GM12878 (cell line): Measurements from ENCODE around the gene HIP1. TPM values are rescaled to one million over a fixed set of nuclear protein-coding genes. Genes with fewer than 3 reads are reported as not detected.

ENCODE experiments used
- ATAC-seq: fragments of 200-7000 bp; cut with Tn5 transposase; 3 replicates; pipeline ENCODE4 v1.9.1; 2020; ENCODE audit warnings: mild to moderate bottlenecking, moderate library complexity
- BruUV-seq: library from RNA; stranded (reverse); fragments of 400-500 nt; replicated peaks from 2 replicates; lab custom pipeline; 2021; lab: Mats Ljungman, UMichigan
- CTCF ChIA-PET: fragments of 300-600 bp; sonication (Branson Sonifier 250); formaldehyde crosslinking; extraction: SDS; loops from one replicate; lab custom pipeline; 2021; ENCODE audit warnings: inconsistent platforms; lab: Yijun Ruan, JAX
- POLR2A ChIA-PET: fragments of 350-600 bp; formaldehyde crosslinking; extraction: SDS; loops from one replicate; lab custom pipeline; 2021; ENCODE audit warnings: inconsistent platforms; lab: Charles Lee
- RAD21 ChIA-PET: fragments of 300-600 bp; sonication (Branson Sonifier 250); formaldehyde crosslinking; loops from one replicate; lab custom pipeline; 2023; ENCODE audit warnings: antibody characterized with exemption; ENCODE audit not compliant: unreplicated experiment; lab: Charles Lee
- SMC1A ChIA-PET: fragments of 300-600 bp; sonication (Branson Sonifier 250); formaldehyde crosslinking; loops from one replicate; lab custom pipeline; 2023; ENCODE audit not compliant: unreplicated experiment, uncharacterized antibody; lab: Charles Lee
- DNase-seq: peaks from one replicate; pipeline ENCODE4 v3.0.0-alpha.2; 2011; ENCODE audit warnings: low read depth, low spot score
- FAIRE-seq: peaks from 3 replicates; lab custom pipeline; 2011; peaks lifted over from hg19 to GRCh38; lab: Jason Lieb, UNC
- H2AFZ ChIP-seq: 2 replicates; pipeline ENCODE4 v1.6.0; 2011; ENCODE audit warnings: low read depth, low read length, control low read depth; ENCODE audit not compliant: control insufficient read depth
- H3K27ac ChIP-seq: 2 replicates; pipeline ENCODE4 v1.5.1; 2011; ENCODE audit warnings: control low read depth; ENCODE audit not compliant: control insufficient read depth, insufficient read depth
- H3K27me3 ChIP-seq, 2 experiments: replicated peaks in 1 of 2; 2 replicates each; pipeline versions ENCODE4 v1.6.0 to v1.6.1; 2011; ENCODE audit warnings: low read length in 1 of 2; ENCODE audit not compliant: control insufficient read depth in 2 of 2, insufficient read depth in 2 of 2
- H3K36me3 ChIP-seq, 2 experiments: 2 replicates each; pipeline ENCODE4 v1.5.1; 2011; ENCODE audit warnings: low read length in 1 of 2; ENCODE audit not compliant: control insufficient read depth in 2 of 2, insufficient read depth in 2 of 2
- H3K4me1 ChIP-seq: 2 replicates; pipeline ENCODE4 v1.6.1; 2011; ENCODE audit warnings: mild to moderate bottlenecking, low read length, moderate library complexity, mixed read lengths; ENCODE audit not compliant: control insufficient read depth, insufficient read depth
- H3K4me2 ChIP-seq: 2 replicates; pipeline ENCODE4 v1.6.0; 2011; ENCODE audit warnings: control low read depth; ENCODE audit not compliant: control insufficient read depth, insufficient read depth
- H3K4me3 ChIP-seq: fragments of 200-600 bp; sonication (generic); 2 replicates; pipeline ENCODE4 v1.5.1; 2016
- H3K79me2 ChIP-seq: 2 replicates; pipeline ENCODE4 v1.6.0; 2011; ENCODE audit warnings: low read length; ENCODE audit not compliant: control insufficient read depth, insufficient read depth
- H3K9ac ChIP-seq: 2 replicates; pipeline ENCODE4 v1.8.0; 2011; ENCODE audit warnings: low read length, control low read depth, mixed read lengths; ENCODE audit not compliant: control insufficient read depth, insufficient read depth
- H3K9me3 ChIP-seq: replicated peaks from 3 replicates; pipeline ENCODE4 v1.5.1; 2011; ENCODE audit warnings: mild to moderate bottlenecking, low read length; ENCODE audit not compliant: control insufficient read depth, insufficient read depth
- H4K20me1 ChIP-seq: 2 replicates; pipeline ENCODE4 v1.6.0; 2011; ENCODE audit not compliant: control insufficient read depth, insufficient read depth
- ATF2 ChIP-seq: IDR thresholded peaks from 2 replicates; pipeline ENCODE4 v1.6.1; 2012; ENCODE audit warnings: low read length, inconsistent platforms
- CBX5 ChIP-seq: sonication (generic); IDR thresholded peaks from 2 replicates; pipeline ENCODE4 v1.6.1; 2016; ENCODE audit warnings: low read depth, moderate library complexity, mild to moderate bottlenecking, inconsistent platforms
- CREB1 ChIP-seq: IDR thresholded peaks from 2 replicates; pipeline ENCODE4 v1.6.1; 2012; ENCODE audit warnings: low read depth, mild to moderate bottlenecking, inconsistent platforms
- DPF2 ChIP-seq: fragments of 450-650 bp; IDR thresholded peaks from 2 replicates; pipeline ENCODE4 v1.6.1; 2017; ENCODE audit warnings: mild to moderate bottlenecking
- ESRRA ChIP-seq: IDR thresholded peaks from 2 replicates; pipeline ENCODE4 v1.6.1; 2012; ENCODE audit warnings: mild to moderate bottlenecking, low read length, improper control_type of control experiment
- ETV6 ChIP-seq, 2 experiments: fragments of 450-650 bp in 1 of 2; IDR thresholded peaks in 1 of 2; conservative IDR thresholded peaks in 1 of 2; 2 replicates each; pipeline ENCODE4 v1.6.1; 2014; ENCODE audit warnings: antibody characterized with exemption in 1 of 2, borderline replicate concordance in 1 of 2, low read depth in 1 of 2, mild to moderate bottlenecking in 1 of 2, moderate library complexity in 1 of 2
- JUNB ChIP-seq: IDR thresholded peaks from 2 replicates; pipeline ENCODE4 v1.6.1; 2016; ENCODE audit warnings: antibody characterized with exemption, mild to moderate bottlenecking
- MEF2A ChIP-seq: IDR thresholded peaks from 2 replicates; pipeline ENCODE4 v1.6.1; 2011; ENCODE audit warnings: low read depth, mild to moderate bottlenecking, low read length, moderate library complexity; ENCODE audit not compliant: insufficient read depth
- MLLT1 ChIP-seq: fragments of 450-650 bp; IDR thresholded peaks from 2 replicates; pipeline ENCODE4 v1.6.1; 2016; ENCODE audit warnings: mild to moderate bottlenecking
- MTA3 ChIP-seq: IDR thresholded peaks from 2 replicates; pipeline ENCODE4 v1.6.1; 2012; ENCODE audit warnings: low read length, inconsistent platforms, borderline replicate concordance
- NR2F1 ChIP-seq: fragments of 450-650 bp; conservative IDR thresholded peaks from 2 replicates; pipeline ENCODE4 v1.6.1; 2017; ENCODE audit warnings: mild to moderate bottlenecking
- RUNX3 ChIP-seq: IDR thresholded peaks from 2 replicates; pipeline ENCODE4 v1.6.1; 2012; ENCODE audit warnings: low read length, inconsistent platforms
- SP1 ChIP-seq: IDR thresholded peaks from one replicate; pipeline ENCODE4 v1.6.1; 2011; ENCODE audit warnings: low read depth, low read length
- SRF ChIP-seq, 2 experiments: IDR thresholded peaks; 2 replicates each; pipeline ENCODE4 v1.6.1; 2011; ENCODE audit warnings: low read depth in 2 of 2, low read length in 2 of 2, mild to moderate bottlenecking in 1 of 2, moderate library complexity in 1 of 2
- STAT3 ChIP-seq: IDR thresholded peaks from 2 replicates; pipeline ENCODE4 v1.6.1; 2011; ENCODE audit warnings: low read depth, low read length, improper control_type of control experiment
- ZNF217 ChIP-seq: fragments of 450-650 bp; IDR thresholded peaks from 2 replicates; pipeline ENCODE4 v1.6.1; 2017; ENCODE audit warnings: antibody characterized with exemption, mild to moderate bottlenecking
- ZNF687 ChIP-seq: fragments of 450-650 bp; IDR thresholded peaks from 2 replicates; pipeline ENCODE4 v1.6.1; 2017; ENCODE audit warnings: mild to moderate bottlenecking, moderate library complexity
- WGBS: methylation state at CpG from one replicate; pipeline ENCODE4 v1.1.6; 2016; ENCODE audit warnings: low lambda C conversion rate; ENCODE audit not compliant: insufficient replicate concordance, insufficient coverage; ENCODE audit errors: missing lambda C conversion rate; 5-methylcytosine and 5-hydroxymethylcytosine counted together
- in situ Hi-C: fragments of 300-500 bp; cut with MboI; formaldehyde crosslinking; loops from 9 replicates; pipeline ENCODE4 v1.14.3; 2018; ENCODE audit warnings: mixed read lengths
- intact Hi-C: fragments of 100-400 bp; cut with micrococcal nuclease; formaldehyde crosslinking; loops from one replicate; pipeline ENCODE4 v1.14.2; 2022; ENCODE audit not compliant: unreplicated experiment
- polyA plus RNA-seq, 11 experiments: library from polyadenylated mRNA; depleted of rRNA in 4 of 11; unstranded in 6 of 11; stranded (reverse) in 5 of 11; fragments of >200 nt; fragmentation: Nextera tagmentation in 4 of 11; fragmentation: Illumina TruSeq in 1 of 11; extraction: Ambion mirVana in 4 of 11; extraction: Trizol in 1 of 11; gene quantifications; 1 replicate in 1 of 11; 2 replicates in 10 of 11; pipeline versions ENCODE4 v1.2.1 to v1.2.3, GENCODE V29; 2011 to 2016; ENCODE audit warnings: inconsistent platforms in 2 of 11, missing spikeins in 2 of 11, low read depth in 1 of 11
- total RNA-seq, 4 experiments: library from RNA; depleted of rRNA in 3 of 4; stranded (reverse); fragments of >200 nt in 3 of 4; fragmentation: Illumina TruSeq in 1 of 4; extraction: Trizol in 1 of 4; gene quantifications; 2 replicates each; pipeline versions ENCODE4 v1.2.1 to v1.2.3, GENCODE V29; 2013 to 2021

The HIP1 gene
- total and polyA plus RNA-seq, 10 of the 15 experiments (the other 5 are each of a cell fraction or from before 2014, with no cell fraction given) = 1.2 to 9.7 (median 3.2) TPM

GRCh38 chr7:75662579-75663301 lies 76.0 kb downstream of the HIP1 start:
- H3K4me1 ChIP-seq = peaks cover 23% of the 10 kb centered on the region
- RAD21 ChIA-PET = interaction anchor here (1.0 to 2.1 kb wide), 5 partner anchors 10 to 100 kb away, joined by 3 to 13 read pairs (median 4); no protein-coding TSS in a partner anchor
- ATAC-seq (peak; percentile 95), DNase-seq (peak; percentile 94), FAIRE-seq (peak; percentile 98)
- H3K4me2 ChIP-seq = peak overlapping the region; percentile 98
- no peaks in the 10 kb centered on the region for H3K27me3 ChIP-seq
- SMC1A ChIA-PET = interaction anchor here (0.9 to 2.0 kb wide), 8 partner anchors 11 to 136 kb away, joined by 3 to 7 read pairs (median 3); no protein-coding TSS in a partner anchor
- H3K4me3 ChIP-seq = peak overlapping the region; percentile 41; the same call in 1 of the 2 replicates
- CTCF ChIA-PET = interaction anchor here (0.9 to 2.1 kb wide), 3 partner anchors 11 to 94 kb away, joined by 3 to 11 read pairs (median 5); no protein-coding TSS in a partner anchor
- peak overlapping the region; percentile 77 for H2AFZ ChIP-seq
- peak overlapping the region; percentile 81 for H3K27ac ChIP-seq
- in situ Hi-C loops (no loop called here), intact Hi-C loops (no loop called here)
- POLR2A ChIA-PET = interaction anchor here (0.6 to 1.3 kb wide), 2 partner anchors 61 to 255 kb away, joined by 3 to 6 read pairs; no protein-coding TSS in a partner anchor
- 1% methylated on average over 12 of the region's 12 CpGs for WGBS
- no peaks in the 10 kb centered on the region for H3K79me2 ChIP-seq
- H3K9ac ChIP-seq = peak overlapping the region; percentile 64
- H3K9me3 ChIP-seq = no peaks in the 10 kb centered on the region
- no peaks in the 10 kb centered on the region for H3K36me3 ChIP-seq
- no TSS peak for BruUV-seq
- H4K20me1 ChIP-seq = no peaks in the 10 kb centered on the region
- TF ChIP-seq SRF (IDR thresholded peaks at IDR 0.05; ENCODE audit: low read depth in 2 of 2, low read length in 2 of 2) (no peak), ATF2 (peak; percentile 68), DPF2 (peak; percentile 91), JUNB (peak; percentile 93), MTA3 (peak; percentile 70; the same call in 1 of the 2 replicates), ZNF687 (peak; percentile 57; the same call in 1 of the 2 replicates), ETV6 (conservative IDR thresholded peaks at IDR 0.05 in 1 of 2, IDR thresholded peaks at IDR 0.05 in 1 of 2; ENCODE audit: borderline replicate concordance in 1 of 2, low read depth in 1 of 2) (peak in 1 of 2 experiments; percentile 65; a peak in 1 of 4 replicates), RUNX3 (peak; percentile 87), MEF2A (0 out of 2 replicates have a peak, but pooled peaks have one; percentile 4), CBX5 (no peak; the same call in 1 of the 2 replicates), SP1 (peak; percentile 41), ZNF217 (peak; percentile 61; the same call in 1 of the 2 replicates), NR2F1 (peak; percentile 26; the same call in 1 of the 2 replicates), MLLT1 (peak; percentile 81), CREB1 (peak; percentile 81), ESRRA (no peak), STAT3 (no peak)
